GM12872 (cell line): Measurements from ENCODE around the gene LPAR3.

Experiments used
- CTCF ChIP-seq: IDR thresholded peaks from 3 replicates; pipeline ENCODE4 v1.5.1; 2011; ENCODE audit warnings: low read depth, mild to moderate bottlenecking, low read length, moderate library complexity; ENCODE audit not compliant: insufficient read depth

Gene LPAR3

GRCh38 chr1:84892705-84893618, at the start of gene LPAR3:
TSS of gene LPAR3 (minus strand) at chr1:84893206. CDS start at chr1:84866120, 27,086 bp downstream.
- TF ChIP-seq CTCF = no peak

GRCh38 chr1:84941843-84942242, 48.8 kb upstream of the LPAR3 start:
- no peak for TF ChIP-seq CTCF

GRCh38 chr1:84940481-84940880, 47.5 kb upstream of the LPAR3 start:
- no peak for TF ChIP-seq CTCF

GRCh38 chr1:84939761-84940160, 46.8 kb upstream of the LPAR3 start:
- no peak for TF ChIP-seq CTCF

GRCh38 chr1:84939151-84939550, 46.1 kb upstream of the LPAR3 start:
- no peak for TF ChIP-seq CTCF

GRCh38 chr1:84936116-84936810, 43.3 kb upstream of the LPAR3 start:
- peak; percentile 87 for TF ChIP-seq CTCF

GRCh38 chr1:84933011-84933611, 40.1 kb upstream of the LPAR3 start:
- TF ChIP-seq CTCF = no peak
